GM12878 (cell line): ENCODE results near the gene GABRB1. TPM values are rescaled to one million over a fixed set of nuclear protein-coding genes. Genes with fewer than 3 reads are reported as not detected.

ENCODE experiments used
- ATAC-seq: fragments of 200-7000 bp; cut with Tn5 transposase; 3 replicates; pipeline ENCODE4 v1.9.1; 2020; ENCODE audit warnings: mild to moderate bottlenecking, moderate library complexity
- BruUV-seq: library from RNA; stranded (reverse); fragments of 400-500 nt; replicated peaks from 2 replicates; lab custom pipeline; 2021; lab: Mats Ljungman, UMichigan
- CTCF ChIA-PET: fragments of 300-600 bp; sonication (Branson Sonifier 250); formaldehyde crosslinking; extraction: SDS; loops from one replicate; lab custom pipeline; 2021; ENCODE audit warnings: inconsistent platforms; lab: Yijun Ruan, JAX
- POLR2A ChIA-PET: fragments of 350-600 bp; formaldehyde crosslinking; extraction: SDS; loops from one replicate; lab custom pipeline; 2021; ENCODE audit warnings: inconsistent platforms; lab: Charles Lee
- RAD21 ChIA-PET: fragments of 300-600 bp; sonication (Branson Sonifier 250); formaldehyde crosslinking; loops from one replicate; lab custom pipeline; 2023; ENCODE audit warnings: antibody characterized with exemption; ENCODE audit not compliant: unreplicated experiment; lab: Charles Lee
- SMC1A ChIA-PET: fragments of 300-600 bp; sonication (Branson Sonifier 250); formaldehyde crosslinking; loops from one replicate; lab custom pipeline; 2023; ENCODE audit not compliant: unreplicated experiment, uncharacterized antibody; lab: Charles Lee
- DNase-seq: peaks from one replicate; pipeline ENCODE4 v3.0.0-alpha.2; 2011; ENCODE audit warnings: low read depth, low spot score
- FAIRE-seq: peaks from 3 replicates; lab custom pipeline; 2011; peaks lifted over from hg19 to GRCh38; lab: Jason Lieb, UNC
- H2AFZ ChIP-seq: 2 replicates; pipeline ENCODE4 v1.6.0; 2011; ENCODE audit warnings: low read depth, low read length, control low read depth; ENCODE audit not compliant: control insufficient read depth
- H3K27ac ChIP-seq: 2 replicates; pipeline ENCODE4 v1.5.1; 2011; ENCODE audit warnings: control low read depth; ENCODE audit not compliant: control insufficient read depth, insufficient read depth
- H3K27me3 ChIP-seq, 2 experiments: replicated peaks in 1 of 2; 2 replicates each; pipeline versions ENCODE4 v1.6.0 to v1.6.1; 2011; ENCODE audit warnings: low read length in 1 of 2; ENCODE audit not compliant: control insufficient read depth in 2 of 2, insufficient read depth in 2 of 2
- H3K36me3 ChIP-seq, 2 experiments: 2 replicates each; pipeline ENCODE4 v1.5.1; 2011; ENCODE audit warnings: low read length in 1 of 2; ENCODE audit not compliant: control insufficient read depth in 2 of 2, insufficient read depth in 2 of 2
- H3K4me1 ChIP-seq: 2 replicates; pipeline ENCODE4 v1.6.1; 2011; ENCODE audit warnings: mild to moderate bottlenecking, low read length, moderate library complexity, mixed read lengths; ENCODE audit not compliant: control insufficient read depth, insufficient read depth
- H3K4me2 ChIP-seq: 2 replicates; pipeline ENCODE4 v1.6.0; 2011; ENCODE audit warnings: control low read depth; ENCODE audit not compliant: control insufficient read depth, insufficient read depth
- H3K4me3 ChIP-seq: fragments of 200-600 bp; sonication (generic); 2 replicates; pipeline ENCODE4 v1.5.1; 2016
- H3K79me2 ChIP-seq: 2 replicates; pipeline ENCODE4 v1.6.0; 2011; ENCODE audit warnings: low read length; ENCODE audit not compliant: control insufficient read depth, insufficient read depth
- H3K9ac ChIP-seq: 2 replicates; pipeline ENCODE4 v1.8.0; 2011; ENCODE audit warnings: low read length, control low read depth, mixed read lengths; ENCODE audit not compliant: control insufficient read depth, insufficient read depth
- H3K9me3 ChIP-seq: replicated peaks from 3 replicates; pipeline ENCODE4 v1.5.1; 2011; ENCODE audit warnings: mild to moderate bottlenecking, low read length; ENCODE audit not compliant: control insufficient read depth, insufficient read depth
- H4K20me1 ChIP-seq: 2 replicates; pipeline ENCODE4 v1.6.0; 2011; ENCODE audit not compliant: control insufficient read depth, insufficient read depth
- CBX3 ChIP-seq: fragments of 200-600 bp; sonication (generic); IDR thresholded peaks from 2 replicates; pipeline ENCODE4 v1.6.1; 2016; ENCODE audit warnings: low read depth, borderline replicate concordance
- ETV6 ChIP-seq, 2 experiments: fragments of 450-650 bp in 1 of 2; IDR thresholded peaks in 1 of 2; conservative IDR thresholded peaks in 1 of 2; 2 replicates each; pipeline ENCODE4 v1.6.1; 2014; ENCODE audit warnings: antibody characterized with exemption in 1 of 2, borderline replicate concordance in 1 of 2, low read depth in 1 of 2, mild to moderate bottlenecking in 1 of 2, moderate library complexity in 1 of 2
- MYB ChIP-seq: fragments of 150-350 bp; IDR thresholded peaks from 2 replicates; pipeline ENCODE4 v1.6.1; 2014; ENCODE audit warnings: mild to moderate bottlenecking, low read depth, low read length, borderline replicate concordance
- PRDM15 ChIP-seq: fragments of 450-650 bp; formaldehyde crosslinking; IDR thresholded peaks from 2 replicates; pipeline ENCODE4 v1.4.0; 2020; ENCODE audit warnings: mild to moderate bottlenecking, moderate library complexity
- RELA ChIP-seq: fragments of 450-650 bp; IDR thresholded peaks from 2 replicates; pipeline ENCODE4 v1.8.0; 2014; ENCODE audit warnings: borderline replicate concordance; ENCODE audit not compliant: partially characterized antibody
- RELB ChIP-seq: fragments of 450-650 bp; IDR thresholded peaks from 2 replicates; pipeline ENCODE4 v1.6.1; 2017; ENCODE audit warnings: low read depth, mild to moderate bottlenecking, moderate library complexity
- RUNX3 ChIP-seq: IDR thresholded peaks from 2 replicates; pipeline ENCODE4 v1.6.1; 2012; ENCODE audit warnings: low read length, inconsistent platforms
- SPI1 ChIP-seq: IDR thresholded peaks from 2 replicates; pipeline ENCODE4 v1.6.1; 2011; ENCODE audit warnings: low read depth, mild to moderate bottlenecking, low read length, moderate library complexity, borderline replicate concordance; ENCODE audit not compliant: insufficient read depth
- TCF3 ChIP-seq: IDR thresholded peaks from 2 replicates; pipeline ENCODE4 v1.6.1; 2012; ENCODE audit warnings: low read depth, mild to moderate bottlenecking, low read length, borderline replicate concordance; ENCODE audit not compliant: insufficient read depth
- WGBS: methylation state at CpG from one replicate; pipeline ENCODE4 v1.1.6; 2016; ENCODE audit warnings: low lambda C conversion rate; ENCODE audit not compliant: insufficient replicate concordance, insufficient coverage; ENCODE audit errors: missing lambda C conversion rate; 5-methylcytosine and 5-hydroxymethylcytosine counted together
- in situ Hi-C: fragments of 300-500 bp; cut with MboI; formaldehyde crosslinking; loops from 9 replicates; pipeline ENCODE4 v1.14.3; 2018; ENCODE audit warnings: mixed read lengths
- intact Hi-C: fragments of 100-400 bp; cut with micrococcal nuclease; formaldehyde crosslinking; loops from one replicate; pipeline ENCODE4 v1.14.2; 2022; ENCODE audit not compliant: unreplicated experiment
- polyA plus RNA-seq, 11 experiments: library from polyadenylated mRNA; depleted of rRNA in 4 of 11; unstranded in 6 of 11; stranded (reverse) in 5 of 11; fragments of >200 nt; fragmentation: Nextera tagmentation in 4 of 11; fragmentation: Illumina TruSeq in 1 of 11; extraction: Ambion mirVana in 4 of 11; extraction: Trizol in 1 of 11; gene quantifications; 1 replicate in 1 of 11; 2 replicates in 10 of 11; pipeline versions ENCODE4 v1.2.1 to v1.2.3, GENCODE V29; 2011 to 2016; ENCODE audit warnings: inconsistent platforms in 2 of 11, missing spikeins in 2 of 11, low read depth in 1 of 11
- total RNA-seq, 4 experiments: library from RNA; depleted of rRNA in 3 of 4; stranded (reverse); fragments of >200 nt in 3 of 4; fragmentation: Illumina TruSeq in 1 of 4; extraction: Trizol in 1 of 4; gene quantifications; 2 replicates each; pipeline versions ENCODE4 v1.2.1 to v1.2.3, GENCODE V29; 2013 to 2021

Gene GABRB1
- total and polyA plus RNA-seq, 10 of the 15 experiments (the other 5 are each of a cell fraction or from before 2014, with no cell fraction given), result 0.13 to 0.92 TPM; not detected in 8

DNA sequence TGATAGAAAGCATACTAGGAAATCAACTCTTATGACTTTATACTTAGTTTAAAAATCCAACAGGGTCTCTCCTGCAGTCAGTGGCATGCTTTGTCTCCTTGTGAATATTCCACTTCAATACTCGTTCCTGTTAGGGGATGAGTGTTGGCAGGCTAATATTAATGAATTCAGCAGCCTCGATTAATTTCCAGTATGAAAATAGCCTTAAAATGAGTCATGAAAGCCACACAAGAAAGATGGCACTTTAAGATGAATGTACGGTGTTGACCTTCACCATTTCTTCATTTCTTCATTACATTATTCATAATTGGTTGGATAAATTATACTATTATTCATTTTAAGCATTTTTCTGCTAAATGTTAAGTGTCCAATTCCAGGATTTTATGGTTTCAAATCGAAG, 29.2 kb downstream of the GABRB1 start (continued):
- no peak for TF ChIP-seq PRDM15 (CRISPR knock-in tag)
- TF ChIP-seq RELA, result no peak
- no peak for TF ChIP-seq TCF3
- no peak for TF ChIP-seq MYB

GRCh38 chr4:47061435-47061834, 30.1 kb downstream of the GABRB1 start:
- Histone ChIP-seq H3K27ac (no peak overlapping the region), H3K4me1 (no peaks in the 10 kb centered on the region), H3K27me3 (no peaks in the 10 kb centered on the region), H3K9me3 (no peaks in the 10 kb centered on the region), H3K36me3 (no peaks in the 10 kb centered on the region), H3K79me2 (no peaks in the 10 kb centered on the region), H3K9ac (no peak overlapping the region), H2AFZ (no peak overlapping the region)
- intact Hi-C loops (no loop called here), in situ Hi-C loops (no loop called here)
- ChIA-PET SMC1A (interaction anchor here (0.7 to 1.3 kb wide), 4 partner anchors 12 to 885 kb away, joined by 3 to 5 read pairs (median 4); no protein-coding TSS in a partner anchor), CTCF (interaction anchor here (0.6 to 1.2 kb wide), 3 partner anchors 55 to 558 kb away, joined by 3 to 4 read pairs (median 4); no protein-coding TSS in a partner anchor), POLR2A (interaction anchor here (0.7 kb wide), 1 partner anchor 14 kb away, joined by 4 read pairs; no protein-coding TSS in a partner anchor)
- DNase-seq (no peak), FAIRE-seq (no peak)
- 0% methylated on average over 3 of the region's 3 CpGs for WGBS
- no TSS peak for BruUV-seq
- no peak for TF ChIP-seq ETV6 (conservative IDR thresholded peaks at IDR 0.05 in 1 of 2, IDR thresholded peaks at IDR 0.05 in 1 of 2; ENCODE audit: borderline replicate concordance in 1 of 2, low read depth in 1 of 2)
- TF ChIP-seq RELB, result no peak
- TF ChIP-seq RUNX3, result no peak
- no peak for TF ChIP-seq CBX3
- no peak for TF ChIP-seq SPI1
- TF ChIP-seq, all 136 proteins: peak for 0
- Histone ChIP-seq H3K4me2 (no peak overlapping the region), H4K20me1 (no peaks in the 10 kb centered on the region), H3K4me3 (no peak overlapping the region)
- RAD21 ChIA-PET, result no interaction called here
- ATAC-seq, result no peak
